GM19468 (cell line): ENCODE data around the gene SLC6A18.

Experiments
- ATAC-seq: cut with Tn5 transposase; IDR thresholded peaks from one replicate; pipeline ENCODE4 v1.9.1; 2021; ENCODE audit warnings: mild to moderate bottlenecking, moderate library complexity, moderate number of reproducible peaks; ENCODE audit not compliant: unreplicated experiment; ENCODE audit errors: extremely low read depth

Gene SLC6A18

GRCh38 chr5:1186351-1187233 is 38.6 kb upstream of the SLC6A18 start:
- ATAC-seq = no peak

GRCh38 chr5:1187234-1187949 is 37.8 kb upstream of the SLC6A18 start:
- no peak for ATAC-seq

DNA sequence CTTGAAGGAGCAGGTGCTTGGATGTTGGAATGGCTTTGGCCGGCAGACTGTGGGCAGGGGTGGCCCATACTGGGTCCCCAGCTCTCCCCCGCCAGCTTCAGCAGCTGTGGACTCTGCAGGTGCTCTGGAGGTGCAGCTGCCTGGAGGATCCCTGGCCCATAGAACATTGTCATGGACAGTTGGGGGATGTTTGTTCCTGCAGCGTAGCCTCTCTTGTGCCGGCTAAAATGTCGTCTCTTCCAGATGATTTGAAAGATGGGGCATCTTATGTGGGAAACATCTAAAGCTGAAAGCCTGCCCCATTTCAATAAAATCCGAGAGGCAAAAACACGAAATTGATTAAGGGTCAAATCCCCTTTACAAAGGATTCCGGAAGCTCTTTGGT is 37.2 kb upstream of the SLC6A18 start:
- no peak for ATAC-seq

GRCh38 chr5:1188464-1188863 is 36.7 kb upstream of the SLC6A18 start:
- no peak for ATAC-seq

DNA sequence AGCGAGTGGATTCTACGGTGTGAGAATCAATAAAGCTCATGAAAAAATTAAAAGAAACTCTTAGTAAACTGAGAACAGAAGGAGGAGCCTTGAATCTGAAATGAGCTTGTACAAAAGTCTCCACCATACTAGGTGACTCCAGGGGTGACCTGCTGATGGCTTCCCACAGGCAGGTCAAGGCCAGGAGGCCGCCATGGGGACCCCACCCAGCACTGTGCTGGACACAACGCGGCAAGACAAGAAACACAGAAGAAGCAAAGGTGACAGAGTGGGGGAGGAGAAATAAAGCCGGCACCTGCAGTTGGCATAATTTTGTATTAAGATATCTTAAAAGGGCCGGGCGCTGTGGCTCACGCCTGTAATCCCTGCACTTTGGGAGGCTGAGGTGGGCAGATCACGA is 35.9 kb upstream of the SLC6A18 start:
- ATAC-seq = no peak

DNA sequence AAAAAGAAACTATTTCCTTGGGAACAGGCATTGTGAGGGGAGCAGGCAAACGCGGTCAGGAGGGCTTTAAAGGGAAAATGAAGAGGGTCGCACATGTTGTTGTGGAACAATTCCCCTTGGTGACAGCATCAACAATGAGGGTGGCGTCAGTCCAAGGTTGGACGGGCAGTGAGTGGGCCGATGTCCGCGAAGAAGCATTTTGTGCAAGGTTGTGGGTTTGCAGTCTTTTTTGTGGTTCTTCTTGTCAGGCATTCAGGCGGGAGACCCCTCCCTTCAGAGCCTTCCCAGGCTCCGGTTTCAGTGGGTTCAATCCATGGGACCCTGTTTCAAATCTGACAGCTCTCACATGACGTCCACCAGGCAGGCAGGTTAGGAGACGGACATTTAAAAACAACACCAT is 34.9 kb upstream of the SLC6A18 start:
- ATAC-seq = no peak

GRCh38 chr5:1190837-1191239 is 34.3 kb upstream of the SLC6A18 start:
- no peak for ATAC-seq

DNA sequence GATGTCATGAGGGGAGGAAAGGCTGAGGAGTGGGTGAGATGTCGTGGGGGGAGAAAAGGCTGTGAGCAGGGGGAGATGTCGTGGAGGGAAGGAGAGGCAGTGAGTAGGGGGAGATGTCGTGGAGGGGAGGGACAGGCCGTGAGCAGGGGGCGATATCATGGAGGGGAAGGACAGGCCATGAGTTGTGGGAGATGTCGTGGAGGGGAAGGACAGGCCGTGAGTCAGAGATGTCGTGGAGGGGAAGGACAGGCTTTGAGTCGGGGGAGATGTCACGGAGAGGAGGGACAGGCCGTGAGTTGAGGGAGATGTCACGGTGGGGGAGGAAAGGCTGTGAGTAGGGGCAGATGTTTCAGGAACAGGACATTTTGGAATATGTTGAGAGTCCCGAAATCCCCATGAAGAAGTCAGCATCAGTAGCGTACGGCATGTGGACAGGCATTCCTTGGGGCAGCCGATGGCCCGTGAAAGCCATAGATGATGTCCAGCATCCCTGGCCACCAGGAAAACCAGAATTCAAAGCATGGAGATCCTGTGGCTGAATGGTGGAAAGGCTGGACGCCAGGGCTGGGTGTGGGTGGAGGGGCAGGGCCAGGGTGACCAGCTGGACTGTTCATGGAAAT is 32.1 kb upstream of the SLC6A18 start:
- ATAC-seq = no peak

- no peak for ATAC-seq
Observed at GRCh38 chr5:1193591-1193985, 31.6 kb upstream of the SLC6A18 start.

DNA sequence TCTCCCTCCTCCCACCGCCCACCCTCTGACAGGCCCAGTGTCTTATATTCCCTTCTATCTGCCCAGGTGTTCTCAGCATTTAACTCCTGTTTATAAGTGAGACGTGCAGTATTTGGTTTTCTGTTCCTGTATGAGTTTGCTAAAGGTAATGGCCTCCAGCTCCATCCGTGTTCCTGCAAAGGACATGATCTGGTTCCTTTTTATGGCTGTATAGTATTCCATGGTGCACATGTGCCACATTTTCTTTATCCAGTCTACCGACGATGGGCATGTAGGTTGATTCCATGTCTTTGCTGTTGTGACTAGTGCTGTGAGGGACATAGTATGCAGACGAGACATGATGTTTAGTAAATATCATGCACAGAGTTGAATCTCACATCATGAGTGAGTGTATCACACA is 30.8 kb upstream of the SLC6A18 start:
- no peak for ATAC-seq

DNA sequence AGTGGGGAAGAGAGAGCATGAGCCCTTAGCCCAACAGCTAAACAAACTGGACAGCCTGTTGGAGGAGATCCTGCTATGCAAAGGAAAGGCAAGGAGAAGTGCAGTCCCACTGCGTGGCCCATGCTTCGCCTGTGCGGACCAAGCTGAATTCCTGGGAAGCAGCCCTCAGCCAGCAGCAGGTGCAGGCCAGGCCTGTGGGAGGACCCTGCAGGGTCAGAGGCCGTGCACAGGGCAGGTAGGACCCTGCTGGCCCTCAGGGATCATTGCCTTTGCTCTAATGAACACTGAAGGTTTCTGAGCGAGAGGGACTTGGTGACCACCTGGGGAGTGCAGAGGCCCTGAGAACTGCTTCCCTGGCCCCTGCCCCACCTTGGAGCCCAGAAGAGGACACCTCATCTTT is 29.7 kb upstream of the SLC6A18 start:
- no peak for ATAC-seq

DNA sequence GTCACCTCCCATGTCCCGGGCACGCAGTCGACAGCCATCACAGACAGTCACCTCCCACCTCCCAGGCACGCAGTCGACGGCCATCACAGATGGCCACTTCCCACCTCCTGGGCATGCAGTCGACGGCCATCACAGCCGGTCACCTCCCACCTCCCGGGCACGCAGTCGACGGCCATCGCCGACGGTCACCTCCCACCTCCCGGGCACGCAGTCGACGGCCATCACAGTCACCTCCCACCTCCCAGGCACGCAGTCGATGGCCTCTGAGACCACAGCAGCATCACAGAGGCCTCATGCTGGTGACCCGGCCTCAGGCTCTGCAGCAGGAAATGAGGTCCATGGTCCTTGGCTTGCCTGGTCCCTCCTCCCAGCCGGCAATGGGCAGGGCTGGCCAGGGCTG is 29.3 kb upstream of the SLC6A18 start:
- no peak for ATAC-seq

GRCh38 chr5:1196562-1196961 is 28.6 kb upstream of the SLC6A18 start:
- no peak for ATAC-seq

DNA sequence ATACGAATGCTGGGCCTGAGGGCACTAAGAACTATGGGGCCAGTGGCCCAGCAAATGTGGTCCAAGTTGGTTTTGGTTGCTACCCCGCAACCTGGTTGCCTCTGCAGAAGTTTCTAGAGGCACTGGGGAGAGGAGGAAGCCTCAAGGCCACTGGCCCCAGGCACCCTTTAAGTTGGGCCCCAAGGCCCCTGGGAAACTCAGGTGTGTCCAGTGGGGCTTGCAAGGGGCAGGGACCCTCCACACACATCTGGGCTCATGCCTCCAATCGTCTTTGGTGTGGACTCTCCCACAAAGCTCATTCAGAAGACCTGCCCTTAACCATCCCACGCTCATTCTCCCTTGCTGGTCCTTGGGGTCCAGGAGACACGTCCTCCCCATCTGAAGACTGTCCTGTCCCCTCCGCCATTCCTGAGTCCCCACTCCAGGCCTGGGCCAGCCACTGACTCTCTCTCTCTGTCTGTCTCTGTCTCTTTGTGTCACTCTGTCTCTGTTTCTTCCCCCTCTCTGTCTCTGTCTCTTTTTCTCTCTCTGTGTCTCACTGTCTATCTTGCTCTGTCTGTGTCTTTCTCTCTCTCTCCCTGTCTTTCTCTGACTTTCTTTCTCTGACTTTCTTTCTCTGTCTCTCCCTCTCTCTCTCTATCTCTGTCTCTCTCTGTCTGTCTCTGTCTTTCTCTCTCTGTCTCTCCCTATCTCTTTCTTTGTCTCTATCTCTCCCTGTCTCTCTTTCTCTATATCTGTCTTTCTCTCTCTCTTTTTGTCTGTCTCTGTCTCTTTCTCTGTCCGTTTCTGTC is 27.1 kb upstream of the SLC6A18 start:
- no peak for ATAC-seq

DNA sequence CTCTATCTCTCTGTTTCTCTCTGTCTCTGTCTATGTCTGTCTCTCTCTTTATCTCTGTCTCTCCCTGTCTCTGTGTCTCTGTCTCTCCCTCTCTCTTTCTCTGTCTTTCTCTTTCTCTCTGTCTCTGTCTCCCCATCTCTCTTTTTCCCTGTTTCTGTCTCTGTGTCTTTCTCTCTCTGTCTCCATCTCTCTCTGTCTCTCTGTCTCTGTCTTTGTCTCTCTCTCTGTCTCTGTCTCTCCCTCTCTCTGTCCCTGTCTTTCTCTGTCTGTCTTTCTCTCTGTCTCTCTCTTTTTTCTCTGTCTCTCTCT is 25.9 kb upstream of the SLC6A18 start:
- no peak for ATAC-seq

DNA sequence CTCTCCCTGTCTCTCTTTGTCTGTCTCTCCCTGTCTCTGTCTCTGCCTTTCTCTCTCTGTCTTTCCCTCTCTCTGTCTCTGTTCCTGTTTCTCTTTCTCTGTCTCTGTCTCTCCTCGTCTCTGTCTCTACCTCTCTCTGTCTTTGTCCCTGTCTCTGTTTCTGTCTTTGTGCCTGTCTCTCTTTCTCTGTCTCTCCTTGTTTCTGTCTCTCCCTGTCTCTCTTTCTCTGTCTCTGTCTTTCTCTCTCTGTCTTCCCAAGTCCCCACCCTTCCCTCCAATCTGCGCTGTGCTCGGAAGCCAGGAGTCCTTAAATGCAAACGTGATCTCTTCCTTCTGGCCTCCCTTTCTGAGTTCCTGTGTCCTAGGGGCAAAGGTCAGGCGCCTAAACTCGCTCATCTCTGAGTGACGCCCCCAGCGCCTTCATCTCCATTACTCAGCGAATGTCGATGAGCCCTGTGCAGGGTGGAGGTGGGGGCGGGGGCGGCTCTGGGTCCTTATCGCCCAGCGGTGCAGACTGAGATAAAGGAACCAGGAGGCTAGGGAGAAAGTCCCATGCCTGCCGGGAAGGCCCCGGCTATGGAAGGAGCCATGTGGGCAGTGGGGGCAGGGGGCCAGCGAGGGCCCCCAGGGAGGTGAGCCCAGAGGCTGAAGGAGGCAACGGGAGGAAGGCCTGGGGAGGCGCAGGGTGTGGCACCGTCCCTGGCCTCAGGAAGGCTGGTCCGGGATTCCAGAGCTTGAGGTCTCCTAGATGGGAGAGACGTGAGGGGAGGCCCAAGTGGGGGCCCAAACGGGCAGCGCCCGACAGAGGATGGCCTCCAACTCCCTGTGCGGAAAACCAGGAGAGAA is 25.3 kb upstream of the SLC6A18 start:
- no peak for ATAC-seq

GRCh38 chr5:1200495-1201326 is 24.5 kb upstream of the SLC6A18 start:
- ATAC-seq = no peak

DNA sequence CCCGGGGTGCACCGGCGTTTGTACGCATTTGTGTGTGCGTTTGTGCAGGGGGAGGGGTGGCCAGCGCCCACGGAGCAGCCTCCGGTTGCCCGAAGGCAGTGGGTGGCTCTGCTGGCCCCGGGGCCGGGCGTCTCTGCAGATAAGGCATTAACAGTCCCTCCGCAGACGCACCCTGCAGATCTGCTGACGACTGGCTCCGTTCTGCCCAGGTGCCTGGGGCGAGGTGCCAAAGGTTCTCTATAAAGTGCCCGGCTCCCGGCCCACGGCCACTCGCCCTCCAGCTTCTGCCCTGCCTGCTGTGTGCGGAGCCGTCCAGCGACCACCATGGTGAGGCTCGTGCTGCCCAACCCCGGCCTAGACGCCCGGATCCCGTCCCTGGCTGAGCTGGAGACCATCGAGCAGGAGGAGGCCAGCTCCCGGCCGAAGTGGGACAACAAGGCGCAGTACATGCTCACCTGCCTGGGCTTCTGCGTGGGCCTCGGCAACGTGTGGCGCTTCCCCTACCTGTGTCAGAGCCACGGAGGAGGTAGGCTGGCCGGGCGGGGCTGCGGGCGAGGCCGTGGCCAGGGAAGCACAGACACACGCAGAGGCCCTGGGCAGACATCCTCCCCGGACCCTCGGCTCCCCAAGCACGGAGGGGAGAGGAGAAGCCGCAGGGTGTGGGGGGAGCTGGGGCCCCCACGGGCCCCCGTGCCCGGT is 23.7 kb upstream of the SLC6A18 start, which contains the start of gene SLC6A19:
Gene SLC6A19, plus strand, starts transcription at position 269 of the 699 bp plus-strand sequence. Its CDS starts 56 bp downstream, at position 325.
- no peak for ATAC-seq
